HEK293 (cell line): ENCODE data around the gene SLC7A1.

Experiments
- CTCF ChIA-PET: fragments of 350-600 bp; formaldehyde crosslinking; extraction: SDS; loops from one replicate; lab custom pipeline; 2021; ENCODE audit warnings: antibody characterized with exemption; lab: Yijun Ruan, JAX
- POLR2A ChIA-PET: fragments of 300-600 bp; formaldehyde crosslinking; extraction: SDS; loops from one replicate; lab custom pipeline; 2020; ENCODE audit warnings: antibody characterized with exemption, inconsistent platforms; lab: Yijun Ruan, JAX
- H3K27ac ChIP-seq: fragments of 200-500 bp; sonication (Bioruptor generic); 2 replicates; pipeline ENCODE4 v1.5.1; 2014; ENCODE audit warnings: low read depth, low read length, control low read depth, inconsistent platforms; ENCODE audit errors: extremely low read depth
- H3K36me3 ChIP-seq, 2 experiments: fragments of 200-500 bp in 1 of 2; sonication (Bioruptor generic) in 1 of 2; 1 replicate in 1 of 2; 2 replicates in 1 of 2; pipeline ENCODE4 v1.5.1; 2014 to 2017; ENCODE audit warnings: inconsistent platforms in 2 of 2, low read length in 2 of 2; ENCODE audit not compliant: control insufficient read depth in 2 of 2, insufficient read depth in 1 of 2
- H3K4me1 ChIP-seq: fragments of 200-500 bp; sonication (Bioruptor generic); 2 replicates; pipeline ENCODE4 v1.5.1; 2014; ENCODE audit warnings: mild to moderate bottlenecking, low read length, inconsistent platforms; ENCODE audit not compliant: control insufficient read depth, insufficient read depth
- H3K4me3 ChIP-seq: 2 replicates; pipeline ENCODE4 v1.5.1; 2011; ENCODE audit warnings: low read depth, mild to moderate bottlenecking, control low read depth, low read length, moderate library complexity
- H3K9me3 ChIP-seq: fragments of 200-500 bp; sonication (Bioruptor generic); 2 replicates; pipeline ENCODE4 v1.5.1; 2014; ENCODE audit warnings: low read depth, low read length, inconsistent platforms; ENCODE audit not compliant: control insufficient read depth, insufficient read depth
- HIC1 ChIP-seq: fragments of 450-650 bp; formaldehyde crosslinking; IDR thresholded peaks from 2 replicates; pipeline ENCODE4 v1.5.1; 2016; ENCODE audit warnings: missing biosample characterization, missing genetic modification characterization
- KLF9 ChIP-seq: fragments of 450-650 bp; formaldehyde crosslinking; IDR thresholded peaks from 2 replicates; pipeline ENCODE4 v1.5.1; 2016; ENCODE audit warnings: missing biosample characterization, missing genetic modification characterization, low read depth
- PRDM1 ChIP-seq: fragments of 450-650 bp; formaldehyde crosslinking; IDR thresholded peaks from 2 replicates; pipeline ENCODE4; 2016; ENCODE audit warnings: missing biosample characterization, missing genetic modification characterization
- RBAK ChIP-seq: fragments of 450-650 bp; formaldehyde crosslinking; IDR thresholded peaks from 2 replicates; pipeline ENCODE4 v1.5.1; 2016; ENCODE audit warnings: missing biosample characterization, missing genetic modification characterization
- ZFP3 ChIP-seq: fragments of 450-650 bp; formaldehyde crosslinking; IDR thresholded peaks from 2 replicates; pipeline ENCODE4 v1.5.1; 2016; ENCODE audit warnings: low read depth, missing biosample characterization, missing genetic modification characterization
- ZNF155 ChIP-seq: fragments of 450-650 bp; formaldehyde crosslinking; IDR thresholded peaks from 2 replicates; pipeline ENCODE4 v1.5.1; 2016; ENCODE audit warnings: missing biosample characterization, missing genetic modification characterization
- ZNF175 ChIP-seq: fragments of 450-650 bp; formaldehyde crosslinking; IDR thresholded peaks from 2 replicates; pipeline ENCODE4 v1.5.1; 2016; ENCODE audit warnings: missing biosample characterization, missing genetic modification characterization
- ZNF2 ChIP-seq: fragments of 450-650 bp; formaldehyde crosslinking; IDR thresholded peaks from 2 replicates; pipeline ENCODE4 v1.5.1; 2016; ENCODE audit warnings: missing biosample characterization, missing genetic modification characterization
- ZNF23 ChIP-seq: fragments of 450-650 bp; formaldehyde crosslinking; IDR thresholded peaks from 2 replicates; pipeline ENCODE4 v1.5.1; 2016; ENCODE audit warnings: missing biosample characterization, missing genetic modification characterization, borderline replicate concordance
- ZNF280C ChIP-seq: fragments of 450-650 bp; formaldehyde crosslinking; IDR thresholded peaks from 2 replicates; pipeline ENCODE4 v1.5.1; 2016; ENCODE audit warnings: missing biosample characterization, missing genetic modification characterization
- ZNF350 ChIP-seq: fragments of 450-650 bp; formaldehyde crosslinking; IDR thresholded peaks from 2 replicates; pipeline ENCODE4 v1.5.0; 2017; ENCODE audit warnings: missing biosample characterization, mild to moderate bottlenecking, missing genetic modification characterization
- ZNF660 ChIP-seq: fragments of 450-650 bp; IDR thresholded peaks from 2 replicates; pipeline ENCODE4 v1.5.1; 2018; ENCODE audit warnings: missing biosample characterization, mild to moderate bottlenecking, missing genetic modification characterization
- ZNF692 ChIP-seq: fragments of 450-650 bp; formaldehyde crosslinking; IDR thresholded peaks from 2 replicates; pipeline ENCODE4 v1.5.1; 2016; ENCODE audit warnings: missing biosample characterization, missing genetic modification characterization
- ZNF792 ChIP-seq: fragments of 450-650 bp; formaldehyde crosslinking; IDR thresholded peaks from 2 replicates; pipeline ENCODE4 v1.5.1; 2016; ENCODE audit warnings: missing biosample characterization, missing genetic modification characterization
- TF ChIP-seq, protein P1 (sequence below): fragments of 450-650 bp; formaldehyde crosslinking; conservative IDR thresholded peaks from 2 replicates; pipeline ENCODE4 v1.5.1; 2016; ENCODE audit warnings: low read depth, missing biosample characterization, missing genetic modification characterization
- TF ChIP-seq, protein P2 (sequence below): fragments of 450-650 bp; formaldehyde crosslinking; IDR thresholded peaks from 2 replicates; pipeline ENCODE4 v1.5.1; 2016; ENCODE audit warnings: missing biosample characterization, missing genetic modification characterization
- TF ChIP-seq, protein P3 (sequence below): fragments of 450-650 bp; formaldehyde crosslinking; IDR thresholded peaks from 2 replicates; pipeline ENCODE4 v1.5.1; 2016; ENCODE audit warnings: missing biosample characterization, missing genetic modification characterization

SLC7A1 gene

GRCh38 chr13:29542381-29542780 is 53.1 kb downstream of the SLC7A1 start:
- H3K9me3 ChIP-seq, result no peaks in the 10 kb centered on the region
- TF ChIP-seq, protein P1, sequence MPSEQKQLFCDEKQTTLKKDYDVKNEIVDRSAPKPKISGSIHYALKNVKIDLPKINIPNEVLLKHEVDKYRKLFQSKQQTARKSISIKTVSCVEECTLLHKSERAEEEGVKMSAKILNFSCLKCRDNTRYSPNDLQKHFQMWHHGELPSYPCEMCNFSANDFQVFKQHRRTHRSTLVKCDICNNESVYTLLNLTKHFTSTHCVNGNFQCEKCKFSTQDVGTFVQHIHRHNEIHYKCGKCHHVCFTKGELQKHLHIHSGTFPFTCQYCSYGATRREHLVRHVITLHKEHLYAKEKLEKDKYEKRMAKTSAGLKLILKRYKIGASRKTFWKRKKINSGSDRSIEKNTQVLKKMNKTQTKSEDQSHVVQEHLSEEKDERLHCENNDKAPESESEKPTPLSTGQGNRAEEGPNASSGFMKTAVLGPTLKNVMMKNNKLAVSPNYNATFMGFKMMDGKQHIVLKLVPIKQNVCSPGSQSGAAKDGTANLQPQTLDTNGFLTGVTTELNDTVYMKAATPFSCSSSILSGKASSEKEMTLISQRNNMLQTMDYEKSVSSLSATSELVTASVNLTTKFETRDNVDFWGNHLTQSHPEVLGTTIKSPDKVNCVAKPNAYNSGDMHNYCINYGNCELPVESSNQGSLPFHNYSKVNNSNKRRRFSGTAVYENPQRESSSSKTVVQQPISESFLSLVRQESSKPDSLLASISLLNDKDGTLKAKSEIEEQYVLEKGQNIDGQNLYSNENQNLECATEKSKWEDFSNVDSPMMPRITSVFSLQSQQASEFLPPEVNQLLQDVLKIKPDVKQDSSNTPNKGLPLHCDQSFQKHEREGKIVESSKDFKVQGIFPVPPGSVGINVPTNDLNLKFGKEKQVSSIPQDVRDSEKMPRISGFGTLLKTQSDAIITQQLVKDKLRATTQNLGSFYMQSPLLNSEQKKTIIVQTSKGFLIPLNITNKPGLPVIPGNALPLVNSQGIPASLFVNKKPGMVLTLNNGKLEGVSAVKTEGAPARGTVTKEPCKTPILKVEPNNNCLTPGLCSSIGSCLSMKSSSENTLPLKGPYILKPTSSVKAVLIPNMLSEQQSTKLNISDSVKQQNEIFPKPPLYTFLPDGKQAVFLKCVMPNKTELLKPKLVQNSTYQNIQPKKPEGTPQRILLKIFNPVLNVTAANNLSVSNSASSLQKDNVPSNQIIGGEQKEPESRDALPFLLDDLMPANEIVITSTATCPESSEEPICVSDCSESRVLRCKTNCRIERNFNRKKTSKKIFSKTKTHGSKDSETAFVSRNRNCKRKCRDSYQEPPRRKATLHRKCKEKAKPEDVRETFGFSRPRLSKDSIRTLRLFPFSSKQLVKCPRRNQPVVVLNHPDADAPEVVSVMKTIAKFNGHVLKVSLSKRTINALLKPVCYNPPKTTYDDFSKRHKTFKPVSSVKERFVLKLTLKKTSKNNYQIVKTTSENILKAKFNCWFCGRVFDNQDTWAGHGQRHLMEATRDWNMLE (tag by site-specific recombination), result no peak
- TF ChIP-seq ZNF660 (tag by site-specific recombination) (no peak), ZNF155 (tag by site-specific recombination) (no peak)
- TF ChIP-seq, protein P2, sequence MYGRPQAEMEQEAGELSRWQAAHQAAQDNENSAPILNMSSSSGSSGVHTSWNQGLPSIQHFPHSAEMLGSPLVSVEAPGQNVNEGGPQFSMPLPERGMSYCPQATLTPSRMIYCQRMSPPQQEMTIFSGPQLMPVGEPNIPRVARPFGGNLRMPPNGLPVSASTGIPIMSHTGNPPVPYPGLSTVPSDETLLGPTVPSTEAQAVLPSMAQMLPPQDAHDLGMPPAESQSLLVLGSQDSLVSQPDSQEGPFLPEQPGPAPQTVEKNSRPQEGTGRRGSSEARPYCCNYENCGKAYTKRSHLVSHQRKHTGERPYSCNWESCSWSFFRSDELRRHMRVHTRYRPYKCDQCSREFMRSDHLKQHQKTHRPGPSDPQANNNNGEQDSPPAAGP (tag by site-specific recombination), result no peak
- TF ChIP-seq, all 188 proteins: peak for 0
- Histone ChIP-seq H3K4me3 (no peak overlapping the region), H3K4me1 (no peaks in the 10 kb centered on the region; the same call in 1 of the 2 replicates), H3K27ac (no peak overlapping the region), H3K36me3 (peaks cover 0 to 18% of the 10 kb centered on the region in 2 experiments; a peak in 1 of 3 replicates)
- POLR2A ChIA-PET, result interaction anchor here (0.7 kb wide), 1 partner anchor 214 kb away, joined by 5 read pairs; no protein-coding TSS in a partner anchor
- CTCF ChIA-PET, result interaction anchor here (1.3 kb wide), 1 partner anchor 165 kb away, joined by 3 read pairs; no protein-coding TSS in a partner anchor

DNA sequence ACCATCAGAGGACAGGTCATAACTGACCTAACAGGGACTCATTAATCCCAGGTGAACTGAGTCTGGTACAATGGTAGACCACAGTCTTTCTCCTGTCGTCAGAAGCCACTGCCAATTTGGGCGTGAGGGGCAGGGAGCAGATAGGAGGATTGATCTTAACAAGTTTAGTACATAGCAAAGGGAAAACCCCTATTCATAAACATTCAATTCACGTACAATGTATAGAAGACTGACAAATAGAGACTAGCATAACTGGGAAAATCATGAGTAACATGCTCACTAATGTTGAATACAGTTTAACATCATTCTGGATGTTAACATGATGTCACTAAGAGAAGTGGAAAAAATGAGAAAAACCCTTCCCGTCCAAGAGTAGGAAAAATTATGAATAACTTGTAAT is 54.1 kb downstream of the SLC7A1 start:
- no peak for TF ChIP-seq ZNF692
- no peak for TF ChIP-seq ZNF280C (tag by site-specific recombination)
- no peak for TF ChIP-seq ZNF175
- TF ChIP-seq ZNF792, result no peak
- TF ChIP-seq, protein P3, sequence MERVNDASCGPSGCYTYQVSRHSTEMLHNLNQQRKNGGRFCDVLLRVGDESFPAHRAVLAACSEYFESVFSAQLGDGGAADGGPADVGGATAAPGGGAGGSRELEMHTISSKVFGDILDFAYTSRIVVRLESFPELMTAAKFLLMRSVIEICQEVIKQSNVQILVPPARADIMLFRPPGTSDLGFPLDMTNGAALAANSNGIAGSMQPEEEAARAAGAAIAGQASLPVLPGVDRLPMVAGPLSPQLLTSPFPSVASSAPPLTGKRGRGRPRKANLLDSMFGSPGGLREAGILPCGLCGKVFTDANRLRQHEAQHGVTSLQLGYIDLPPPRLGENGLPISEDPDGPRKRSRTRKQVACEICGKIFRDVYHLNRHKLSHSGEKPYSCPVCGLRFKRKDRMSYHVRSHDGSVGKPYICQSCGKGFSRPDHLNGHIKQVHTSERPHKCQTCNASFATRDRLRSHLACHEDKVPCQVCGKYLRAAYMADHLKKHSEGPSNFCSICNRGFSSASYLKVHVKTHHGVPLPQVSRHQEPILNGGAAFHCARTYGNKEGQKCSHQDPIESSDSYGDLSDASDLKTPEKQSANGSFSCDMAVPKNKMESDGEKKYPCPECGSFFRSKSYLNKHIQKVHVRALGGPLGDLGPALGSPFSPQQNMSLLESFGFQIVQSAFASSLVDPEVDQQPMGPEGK (tag by site-specific recombination), result no peak
- no peak for TF ChIP-seq PRDM1 (tag by site-specific recombination)
- TF ChIP-seq ZNF2 (tag by site-specific recombination), result no peak
- no peak for TF ChIP-seq ZNF350 (tag by site-specific recombination)
- TF ChIP-seq HIC1 (tag by site-specific recombination), result no peak
- no peak for TF ChIP-seq KLF9
- no peak for TF ChIP-seq ZFP3
- no peak for TF ChIP-seq ZNF23
- TF ChIP-seq RBAK (tag by site-specific recombination), result no peak
- peaks cover 0 to 18% of the 10 kb centered on the region in 2 experiments; a peak in 1 of 3 replicates for H3K36me3 ChIP-seq
- POLR2A ChIA-PET, result no interaction called here

More for the DNA sequence above, 54.1 kb downstream of the SLC7A1 start:
- CTCF ChIA-PET, result no interaction called here
- Histone ChIP-seq H3K4me1 (no peaks in the 10 kb centered on the region; the same call in 1 of the 2 replicates), H3K4me3 (no peak overlapping the region), H3K27ac (no peak overlapping the region), H3K9me3 (no peaks in the 10 kb centered on the region)
